ENCODE data around the gene IQGAP1. TPM values are rescaled to one million over a fixed set of nuclear protein-coding genes. Genes with fewer than 3 reads are reported as not detected.

IQGAP1 gene
- total and polyA plus RNA-seq, 9 of the 15 experiments (the other 6 are each of a cell fraction or from before 2014, with no cell fraction given), result 37.6 to 143 (median 77.7) TPM

GRCh38 chr15:90402223-90402622, 14.2 kb downstream of the IQGAP1 start:
- no peak overlapping the region for H2AFZ ChIP-seq (ENCODE audit: low read depth, low read length)
- no peaks in the 10 kb centered on the region for H3K27me3 ChIP-seq (ENCODE audit: control insufficient read depth in 2 of 2, insufficient read depth in 2 of 2, low read length in 2 of 2)
- ChIA-PET POLR2A (interaction anchor here (0.7 to 3.4 kb wide), 4 partner anchors 8 to 18 kb away, joined by 3 to 19 read pairs (median 6); no protein-coding TSS in a partner anchor), CTCF (ENCODE audit: low intra/inter-chr PET ratio) (no interaction called here)
- H3K79me2 ChIP-seq (ENCODE audit: control insufficient read depth, insufficient read depth, low read length), result peaks cover 76% of the 10 kb centered on the region
- no TSS peak for BruUV-seq (replicated peaks)
- in situ Hi-C loops (cut with MboI), result no loop called here
- DNase-seq (ENCODE audit: extremely low read depth in 1 of 4, low spot score in 3 of 4), result peak in 1 of 4 experiments; percentile 11
- H3K36me3 ChIP-seq (ENCODE audit: control insufficient read depth, insufficient read depth, low read length), result no peaks in the 10 kb centered on the region
- peak overlapping the region; percentile 34; the same call in 1 of the 3 replicates for H3K27ac ChIP-seq (ENCODE audit: extremely low read depth, low read depth, low read length)
- H3K4me2 ChIP-seq (ENCODE audit: insufficient read depth, low read length), result no peak overlapping the region
- H4K20me1 ChIP-seq (replicated peaks; ENCODE audit: control insufficient read depth, insufficient read depth, low read length), result no peaks in the 10 kb centered on the region
- intact Hi-C loops (cut with micrococcal nuclease), result loop anchor here (5.0 kb wide), 1 partner anchor 40 kb away; no protein-coding TSS in a partner anchor
- no peaks in the 10 kb centered on the region for H3K9me1 ChIP-seq (ENCODE audit: control insufficient read depth, insufficient read depth, low read length)
- ATAC-seq, result no peak
- TF ChIP-seq KDM5B (IDR thresholded peaks at IDR 0.05; ENCODE audit: insufficient replicate concordance, low read depth, low read length), result no peak
- no peak for TF ChIP-seq ZNF124 (CRISPR knock-in tag; IDR thresholded peaks at IDR 0.05)
- no peak for TF ChIP-seq HNRNPH1 (optimal IDR thresholded peaks at IDR 0.05; ENCODE audit: low read depth, low read length)
- TF ChIP-seq POLR3A (IDR thresholded peaks at IDR 0.05; ENCODE audit: borderline replicate concordance, extremely low read depth, insufficient read depth, insufficient read length), result no peak
- no peak for TF ChIP-seq ZBTB8A (IDR thresholded peaks at IDR 0.05; ENCODE audit: partially characterized antibody)
- TF ChIP-seq ATF2 (CRISPR knock-in tag; IDR thresholded peaks at IDR 0.05), result no peak
- no peak for TF ChIP-seq HDAC1 (IDR thresholded peaks at IDR 0.05)
- TF ChIP-seq CEBPG (CRISPR knock-in tag; IDR thresholded peaks at IDR 0.05), result no peak
- TF ChIP-seq CEBPG (tag; conservative IDR thresholded peaks at IDR 0.05 in 1 of 2, IDR thresholded peaks at IDR 0.05 in 1 of 2), result 0 out of 4 replicates have a peak, but pooled peaks of 1 of the 2 experiments have one; percentile 11
- no peak overlapping the region for H3K4me3 ChIP-seq
- H3K4me1 ChIP-seq (replicated peaks in 1 of 2; ENCODE audit: control insufficient read depth in 2 of 2, insufficient read depth in 2 of 2, low read length in 2 of 2), result peaks cover 0 to 29% of the 10 kb centered on the region in 2 experiments; a peak in 3 of 5 replicates
- H3K9me3 ChIP-seq (replicated peaks; ENCODE audit: control insufficient read depth, insufficient read depth, low read depth, low read length), result no peaks in the 10 kb centered on the region
- H3K9ac ChIP-seq (ENCODE audit: insufficient read depth in 1 of 2, low read depth in 2 of 2, low read length in 2 of 2), result 0 out of 4 replicates have a peak overlapping the region, but pooled peaks of 1 of the 2 experiments have one; percentile 5
- FAIRE-seq, result peak; percentile 23
